HG02970 (cell line): Measurements from ENCODE around the gene AZI2.
A peak's percentile ranks its signal among the peaks of the same experiment; 100 is the strongest.

Experiments
- ATAC-seq: cut with Tn5 transposase; IDR thresholded peaks from one replicate; pipeline ENCODE4 v1.9.1; 2021; ENCODE audit warnings: mild to moderate bottlenecking, moderate library complexity, moderate number of reproducible peaks; ENCODE audit not compliant: unreplicated experiment, low FRiP score

AZI2 gene

GRCh38 chr3:28301688-28302087 is 46.9 kb downstream of the AZI2 start:
- no peak for ATAC-seq

- no peak for ATAC-seq
Observed at GRCh38 chr3:28300345-28300962, 48.2 kb downstream of the AZI2 start.

- ATAC-seq = no peak
Observed at GRCh38 chr3:28299705-28300104, 48.9 kb downstream of the AZI2 start.

GRCh38 chr3:28295898-28296490 is 52.6 kb downstream of the AZI2 start:
- ATAC-seq = no peak

GRCh38 chr3:28294667-28295413 is 53.8 kb downstream of the AZI2 start:
- no peak for ATAC-seq

- ATAC-seq = no peak
Observed at GRCh38 chr3:28292622-28293021, 56.0 kb downstream of the AZI2 start.

- no peak for ATAC-seq
Observed at GRCh38 chr3:28291577-28291976, 57.0 kb downstream of the AZI2 start.

GRCh38 chr3:28290863-28291300 is 57.7 kb downstream of the AZI2 start:
- ATAC-seq = no peak

- ATAC-seq = no peak
Observed at GRCh38 chr3:28287046-28287445, 61.6 kb downstream of the AZI2 start.

- ATAC-seq = peak; percentile 83
Observed at GRCh38 chr3:28286595-28286994, 62.0 kb downstream of the AZI2 start.

GRCh38 chr3:28280781-28281180 is 67.8 kb downstream of the AZI2 start:
- ATAC-seq = no peak

GRCh38 chr3:28279770-28280169 is 68.9 kb downstream of the AZI2 start:
- ATAC-seq = no peak

- ATAC-seq = no peak
Observed at GRCh38 chr3:28278918-28279317, 69.7 kb downstream of the AZI2 start.

GRCh38 chr3:28273837-28274236 is 74.8 kb downstream of the AZI2 start:
- no peak for ATAC-seq
